RPMI7951 (cell line): ENCODE results near the gene C1QBP. TPM values are rescaled to one million over a fixed set of nuclear protein-coding genes. Genes with fewer than 3 reads are reported as not detected.
"Not testable (repeated sequence)": the region's sequence is repeated elsewhere in the genome, so short reads cannot be mapped to it uniquely, and the experiment has no call there.

ENCODE experiments used
- DNase-seq: peaks from one replicate; pipeline ENCODE4 v3.0.0-alpha.2; 2012; ENCODE audit warnings: low read depth
- total RNA-seq: library from RNA; depleted of rRNA; stranded (reverse); fragments of >200 nt; shearing (Covaris generic); gene quantifications from 2 replicates; pipeline ENCODE4 v1.2.3, GENCODE V29; 2014; rRNA removed

C1QBP gene, protein sequence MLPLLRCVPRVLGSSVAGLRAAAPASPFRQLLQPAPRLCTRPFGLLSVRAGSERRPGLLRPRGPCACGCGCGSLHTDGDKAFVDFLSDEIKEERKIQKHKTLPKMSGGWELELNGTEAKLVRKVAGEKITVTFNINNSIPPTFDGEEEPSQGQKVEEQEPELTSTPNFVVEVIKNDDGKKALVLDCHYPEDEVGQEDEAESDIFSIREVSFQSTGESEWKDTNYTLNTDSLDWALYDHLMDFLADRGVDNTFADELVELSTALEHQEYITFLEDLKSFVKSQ
- total RNA-seq: 229 and 247 TPM in 2 replicates

DNA sequence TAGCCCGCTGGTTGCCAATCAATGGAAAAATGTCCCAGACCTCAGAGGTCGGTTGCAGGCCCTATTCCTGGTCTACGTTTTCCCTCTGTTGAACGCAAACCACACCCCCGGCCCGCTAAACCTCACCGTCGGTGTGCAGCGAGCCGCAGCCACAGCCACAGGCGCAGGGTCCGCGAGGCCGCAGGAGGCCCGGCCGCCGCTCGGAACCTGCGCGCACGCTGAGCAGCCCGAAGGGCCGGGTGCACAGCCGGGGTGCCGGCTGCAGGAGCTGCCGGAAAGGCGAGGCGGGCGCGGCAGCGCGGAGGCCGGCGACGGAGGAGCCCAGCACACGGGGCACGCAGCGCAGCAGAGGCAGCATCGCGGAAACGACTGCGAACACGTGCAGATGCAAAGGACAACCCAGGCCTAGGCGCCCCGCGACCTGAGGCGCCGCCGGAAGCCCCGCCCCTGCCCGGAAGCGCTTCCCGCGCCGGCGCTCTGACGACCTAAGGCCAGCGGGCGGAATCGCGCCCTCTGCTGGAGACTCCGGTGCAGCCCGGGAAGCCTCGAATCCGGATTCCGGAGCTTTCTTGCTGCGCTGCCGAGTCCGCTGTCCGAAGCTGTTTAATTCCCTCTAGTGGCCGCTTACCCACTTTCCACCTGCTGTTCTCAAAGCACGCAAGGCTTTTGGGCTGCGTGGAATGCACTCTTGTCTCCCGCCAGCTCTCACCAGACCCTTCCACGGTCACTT is at the start of gene C1QBP:
C1QBP (minus strand) TSS at position 440 of the 730 bp plus-strand sequence; CDS start at position 358, 82 bp downstream.
- DNase-seq: peak; percentile 86

DNA sequence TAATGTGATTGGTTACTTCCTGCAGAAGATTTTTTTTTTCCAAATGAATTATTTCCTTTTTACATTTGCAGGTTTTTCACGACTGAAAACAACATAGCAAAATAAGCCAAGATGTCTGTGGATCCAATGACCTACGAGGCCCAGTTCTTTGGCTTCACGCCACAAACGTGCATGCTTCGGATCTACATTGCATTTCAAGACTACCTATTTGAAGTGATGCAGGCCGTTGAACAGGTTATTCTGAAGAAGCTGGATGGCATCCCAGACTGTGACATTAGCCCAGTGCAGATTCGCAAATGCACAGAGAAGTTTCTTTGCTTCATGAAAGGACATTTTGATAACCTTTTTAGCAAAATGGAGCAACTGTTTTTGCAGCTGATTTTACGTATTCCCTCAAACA is 49.8 kb upstream of the C1QBP start:
- no peak for DNase-seq

DNA sequence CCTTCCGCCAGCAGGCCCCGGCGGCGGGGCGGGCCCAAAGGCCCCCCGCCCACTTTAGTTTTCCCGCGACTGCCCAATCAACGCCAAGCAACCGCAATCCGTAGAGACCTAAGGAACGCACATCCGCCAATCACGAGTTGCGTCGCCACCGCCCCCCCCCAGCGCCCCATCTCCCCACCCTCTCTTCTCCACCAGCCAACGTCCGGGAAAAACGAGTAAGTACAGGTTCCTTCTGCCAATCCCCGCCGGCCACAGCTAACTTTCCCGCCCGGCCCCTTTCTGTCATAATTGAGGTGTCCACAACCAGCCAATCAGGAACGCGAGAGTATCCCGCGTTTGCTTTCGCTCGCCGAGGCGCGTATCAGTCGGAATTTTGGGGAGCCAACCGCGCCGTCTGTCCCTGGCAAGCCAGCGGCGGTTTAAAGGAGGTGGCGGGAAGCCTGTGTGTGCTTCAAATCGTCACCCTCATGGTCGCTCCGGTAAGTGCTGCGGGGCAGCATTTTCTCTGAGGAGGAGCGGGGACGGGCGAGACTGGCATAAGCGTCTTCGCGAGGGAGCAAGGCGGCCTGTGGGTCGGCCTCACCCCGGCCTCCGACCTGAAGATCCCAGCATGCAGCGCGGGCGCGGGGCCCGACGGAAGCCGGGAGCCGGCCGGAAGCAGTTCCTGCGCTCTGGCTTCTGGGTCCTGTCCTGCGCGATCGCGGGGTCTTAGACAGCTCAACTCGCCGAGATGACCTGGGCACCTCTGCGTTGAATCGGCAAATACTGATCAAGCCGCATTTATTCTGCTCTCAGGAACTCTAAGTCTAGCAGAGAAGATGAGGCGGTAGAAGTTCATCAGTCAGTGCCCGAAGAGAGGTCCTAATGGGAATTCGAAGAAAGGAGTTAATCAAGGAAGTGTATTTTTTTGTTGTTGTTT is 47.5 kb upstream of the C1QBP start, which contains the start of gene MIS12:
MIS12 (plus strand) TSS at position 361 of the 919 bp plus-strand sequence. CDS start 2,297 bp downstream, outside the sequence.
- peak; percentile 99 for DNase-seq

- DNase-seq: peak; percentile 18
These were observed 46.6 kb upstream of the C1QBP start, which contains the start of gene DERL2 for GRCh38 chr17:5485270-5486205. DERL2 (minus strand) TSS chr17:5486178; CDS start chr17:5486161, 17 bp downstream.

- DNase-seq: no peak
These were observed 42.5 kb upstream of the C1QBP start for GRCh38 chr17:5481451-5481850.

GRCh38 chr17:5480962-5481361 is 42.0 kb upstream of the C1QBP start:
- DNase-seq: no peak

DNA sequence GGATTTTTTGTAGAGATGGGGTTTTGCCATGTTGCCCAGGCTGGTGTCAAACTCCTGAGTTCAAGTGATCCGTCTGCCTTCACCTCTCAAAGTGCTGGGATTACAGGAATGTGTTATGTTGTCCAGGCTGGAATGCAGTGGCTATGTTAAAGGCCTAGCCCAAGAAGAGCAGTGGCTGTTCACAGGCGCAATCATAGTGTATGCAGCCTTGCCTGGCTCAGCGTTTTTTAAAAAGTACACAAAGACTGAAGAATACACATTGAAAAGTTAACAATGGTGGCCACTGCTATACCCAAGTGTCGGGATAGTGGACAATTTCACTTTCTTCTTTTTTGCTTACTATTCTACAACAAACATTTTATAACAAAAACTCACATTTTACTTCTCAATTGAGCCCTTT is 40.0 kb upstream of the C1QBP start:
- DNase-seq: no peak

GRCh38 chr17:5473906-5474305 is 35.0 kb upstream of the C1QBP start:
- DNase-seq: no peak

DNA sequence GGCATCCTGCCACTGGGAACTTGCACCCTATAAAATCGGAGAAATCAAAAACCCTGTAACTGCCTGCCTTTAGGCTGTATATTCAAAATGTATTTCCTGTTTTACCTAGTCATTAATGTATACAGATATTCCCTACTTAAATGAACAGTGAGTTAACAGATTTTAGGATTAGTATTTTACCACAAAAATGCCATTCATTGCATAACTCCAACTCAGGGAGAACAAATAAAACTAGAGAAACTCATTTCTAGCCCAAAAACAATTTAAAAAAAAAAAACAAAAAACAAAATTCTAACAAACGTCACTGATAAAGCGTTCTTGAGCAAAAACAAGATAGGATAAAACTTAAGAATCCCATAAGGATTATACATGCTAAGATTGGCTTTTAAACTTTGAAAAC is 33.6 kb upstream of the C1QBP start:
- no peak for DNase-seq

- DNase-seq: no peak
These were observed 29.1 kb upstream of the C1QBP start for GRCh38 chr17:5468075-5468473.

DNA sequence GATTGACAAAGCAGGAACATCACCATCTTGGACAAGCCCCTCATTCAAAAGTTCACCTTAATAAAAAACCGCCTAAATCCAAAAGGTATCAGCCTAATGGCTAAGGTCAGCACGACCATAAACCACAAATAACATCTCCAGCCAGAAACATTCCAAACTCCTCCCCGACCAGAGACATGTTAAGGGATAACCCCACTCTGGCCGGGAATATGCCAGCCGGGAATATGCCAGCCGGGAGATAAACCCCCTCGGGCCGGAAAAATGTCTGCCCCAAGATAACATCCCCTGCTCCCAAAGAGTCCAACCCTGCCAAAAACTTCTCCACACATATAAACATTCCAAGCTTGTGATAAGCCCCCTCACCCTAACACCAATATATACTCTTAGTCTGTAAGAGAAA is 28.5 kb upstream of the C1QBP start:
- peak; percentile 2 for DNase-seq

- DNase-seq: no peak
These were observed 27.3 kb upstream of the C1QBP start for GRCh38 chr17:5466295-5466694.

DNA sequence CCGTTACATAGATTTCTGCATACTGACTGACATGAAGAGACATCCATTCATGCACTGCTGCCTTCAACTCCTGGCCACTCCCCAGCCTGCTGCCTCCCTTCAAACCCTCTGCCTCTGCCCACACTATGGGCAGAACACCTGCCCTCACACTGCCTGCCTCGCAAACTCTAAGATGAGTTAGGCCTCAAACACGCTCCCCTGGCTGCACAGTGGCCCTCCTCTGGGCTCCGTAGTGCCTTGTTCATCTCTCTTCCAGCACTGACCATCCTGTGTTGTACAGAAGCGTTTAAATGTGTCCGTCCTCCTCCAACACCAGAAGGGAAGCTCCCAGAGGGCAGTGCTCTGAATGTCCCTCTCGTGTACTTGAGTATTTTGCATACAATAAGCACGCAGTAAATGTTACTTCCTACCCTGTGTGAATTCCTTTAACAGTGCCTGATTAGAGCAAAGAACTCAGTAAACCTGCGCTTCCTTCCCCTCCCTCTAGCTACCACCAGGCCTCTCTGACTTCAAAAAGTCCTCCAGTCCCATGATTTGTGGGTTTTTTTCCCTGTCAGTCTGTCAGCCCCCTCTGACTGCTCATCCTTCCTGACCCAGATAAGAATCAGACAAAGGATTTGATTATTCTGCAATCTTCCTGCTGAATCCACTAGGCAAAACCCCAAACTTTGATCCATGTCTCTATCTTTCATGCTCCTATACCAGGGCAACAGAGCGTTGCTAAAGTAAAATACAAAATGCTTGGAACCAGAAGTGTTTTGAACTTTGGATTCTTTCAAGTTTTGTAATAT is 26.0 kb upstream of the C1QBP start:
- no peak for DNase-seq

DNA sequence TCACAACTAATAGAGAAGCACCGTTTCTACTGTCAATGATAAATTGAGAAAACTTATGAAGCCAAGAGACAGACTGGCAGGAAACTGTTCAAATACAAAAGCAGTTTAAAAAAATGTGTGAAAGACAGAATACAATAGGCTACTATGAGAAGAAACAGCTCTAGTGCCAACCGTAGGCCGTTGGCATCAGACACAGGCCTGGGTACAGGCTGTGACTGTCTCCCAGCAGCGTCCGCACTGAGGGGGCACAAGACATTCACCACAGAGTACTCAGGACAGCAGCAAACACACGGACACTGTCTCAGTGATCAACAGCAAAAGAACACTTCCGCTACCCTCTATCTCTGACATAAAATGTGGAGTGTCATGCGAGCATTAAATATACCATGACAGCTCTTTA is 7.8 kb upstream of the C1QBP start:
- DNase-seq: no peak

- no peak for DNase-seq
These were observed 5.3 kb upstream of the C1QBP start for GRCh38 chr17:5444209-5444608.

- DNase-seq: no peak
These were observed 4.8 kb upstream of the C1QBP start for GRCh38 chr17:5443728-5444127.

GRCh38 chr17:5439446-5439764 is 450 bp upstream of the C1QBP start:
- no peak for DNase-seq

- peak; percentile 61 for DNase-seq
These were observed 1.1 kb downstream of the C1QBP start for GRCh38 chr17:5437721-5438317.

DNA sequence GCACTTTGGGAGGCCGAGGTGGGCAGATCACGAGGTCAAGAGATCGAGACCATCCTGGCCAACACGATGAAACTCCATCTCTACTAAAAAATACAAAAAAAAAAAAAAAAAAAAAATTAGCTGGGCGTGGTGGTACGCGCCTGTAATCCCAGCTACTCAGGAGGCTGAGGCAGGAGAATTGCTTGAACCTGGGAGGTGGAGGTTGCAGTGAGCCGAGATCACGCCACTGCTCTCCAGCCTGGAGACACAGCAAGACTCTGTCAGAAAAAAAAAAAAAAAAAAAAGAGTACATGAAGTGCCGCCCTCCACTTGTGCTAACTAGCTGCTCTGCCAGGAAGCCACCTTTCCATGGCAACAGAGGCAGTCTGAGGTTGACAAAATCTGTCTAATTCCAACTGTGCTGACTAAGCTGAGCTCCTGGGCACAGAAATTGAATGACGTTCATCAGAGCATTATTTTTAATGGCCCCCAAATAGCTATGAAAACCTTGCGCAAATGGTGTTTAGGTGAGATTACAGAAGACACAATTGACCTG is 3.1 kb downstream of the C1QBP start:
- not testable (repeated sequence) for DNase-seq
